GM23338 (cell line): ENCODE results near the gene ITPR3. TPM values are rescaled to one million over a fixed set of nuclear protein-coding genes. Genes with fewer than 3 reads are reported as not detected.
A peak's percentile ranks its signal among the peaks of the same experiment; 100 is the strongest.

Source experiments
- ATAC-seq: fragments of 200-7000 bp; cut with Tn5 transposase; 3 replicates; pipeline ENCODE4 v1.9.1; 2020
- DNase-seq: peaks from one replicate; pipeline ENCODE4 v3.0.0-alpha.2; 2015; ENCODE audit warnings: low spot score
- H2AFZ ChIP-seq: fragments of 200-600 bp; sonication (generic); 2 replicates; pipeline ENCODE4 v1.8.0; 2016; ENCODE audit warnings: antibody characterized with exemption, mild to moderate bottlenecking, moderate library complexity
- H3F3A ChIP-seq: fragments of 200-600 bp; sonication (generic); replicated peaks from 2 replicates; pipeline ENCODE4 v1.8.0; 2017; ENCODE audit warnings: antibody characterized with exemption, mixed run types, low read depth
- H3K27ac ChIP-seq: fragments of 200-600 bp; sonication (generic); 2 replicates; pipeline ENCODE4 v1.6.1; 2016; ENCODE audit warnings: low read depth
- H3K27me3 ChIP-seq: fragments of 200-600 bp; sonication (generic); 2 replicates; pipeline ENCODE4 v1.8.0; 2016; ENCODE audit warnings: mild to moderate bottlenecking, mixed run types, moderate library complexity; ENCODE audit not compliant: insufficient read depth
- H3K36me3 ChIP-seq: fragments of 200-600 bp; sonication (generic); 2 replicates; pipeline ENCODE4 v1.8.0; 2016; ENCODE audit warnings: mild to moderate bottlenecking; ENCODE audit not compliant: insufficient read depth
- H3K4me1 ChIP-seq: fragments of 200-600 bp; sonication (generic); 2 replicates; pipeline ENCODE4 v1.8.0; 2016; ENCODE audit warnings: mild to moderate bottlenecking, moderate library complexity; ENCODE audit not compliant: insufficient read depth
- H3K4me2 ChIP-seq: fragments of 200-600 bp; sonication (generic); 2 replicates; pipeline ENCODE4 v1.7.1; 2017; ENCODE audit warnings: mixed run types
- H3K4me3 ChIP-seq: fragments of 200-600 bp; sonication (generic); 2 replicates; pipeline ENCODE4 v1.6.1; 2016; ENCODE audit warnings: mixed run types
- H3K79me2 ChIP-seq: fragments of 200-600 bp; sonication (generic); replicated peaks from 2 replicates; pipeline ENCODE4 v1.8.0; 2017; ENCODE audit warnings: mild to moderate bottlenecking; ENCODE audit not compliant: insufficient read depth
- H3K9me2 ChIP-seq: fragments of 200-600 bp; sonication (generic); 2 replicates; pipeline ENCODE4 v1.8.0; 2017; ENCODE audit not compliant: insufficient read depth
- H4K20me1 ChIP-seq: fragments of 200-600 bp; sonication (generic); replicated peaks from 2 replicates; pipeline ENCODE4 v1.8.0; 2017; ENCODE audit warnings: mild to moderate bottlenecking; ENCODE audit not compliant: insufficient read depth
- H3K27ac Mint-ChIP-seq: 2 replicates; pipeline ENCODE4 v1.8.0; 2020; ENCODE audit warnings: inconsistent platforms, mild to moderate bottlenecking, moderate library complexity, mixed read lengths
- H3K27me3 Mint-ChIP-seq: 3 replicates; pipeline ENCODE4 v1.8.0; 2022; ENCODE audit warnings: low read depth, mild to moderate bottlenecking, moderate library complexity, mixed read lengths, inconsistent platforms; ENCODE audit not compliant: insufficient read depth, poor library complexity
- H3K36me3 Mint-ChIP-seq: 3 replicates; pipeline ENCODE4 v1.8.0; 2021; ENCODE audit warnings: low read depth, mild to moderate bottlenecking, inconsistent platforms, moderate library complexity, mixed read lengths
- H3K4me1 Mint-ChIP-seq: 3 replicates; pipeline ENCODE4 v1.8.0; 2020; ENCODE audit warnings: mild to moderate bottlenecking, inconsistent platforms, mixed read lengths
- H3K4me3 Mint-ChIP-seq: 3 replicates; pipeline ENCODE4 v1.8.0; 2021; ENCODE audit warnings: moderate library complexity, mild to moderate bottlenecking, inconsistent platforms, mixed read lengths
- H3K9me3 Mint-ChIP-seq: 3 replicates; pipeline ENCODE4 v1.8.0; 2020; ENCODE audit warnings: moderate library complexity, mild to moderate bottlenecking, inconsistent platforms, mixed read lengths
- CTCF ChIP-seq, 2 experiments: fragments of 200-600 bp in 1 of 2; sonication (generic) in 1 of 2; conservative IDR thresholded peaks; 2 replicates each; pipeline versions ENCODE4 v1.5.1 to v1.6.1; 2016 to 2017; ENCODE audit warnings: antibody characterized with exemption in 2 of 2, low read depth in 2 of 2, mild to moderate bottlenecking in 2 of 2, moderate library complexity in 1 of 2
- ETS1 ChIP-seq: IDR thresholded peaks from 2 replicates; pipeline ENCODE4 v1.6.1; 2016; ENCODE audit warnings: antibody characterized with exemption
- EZH2 ChIP-seq: fragments of 200-600 bp; sonication (generic); IDR thresholded peaks from one replicate; pipeline ENCODE4 v1.8.0; 2017; ENCODE audit warnings: antibody characterized with exemption, mild to moderate bottlenecking, low read depth; ENCODE audit not compliant: unreplicated experiment
- EZH2phosphoT487 ChIP-seq: fragments of 200-600 bp; sonication (generic); IDR thresholded peaks from one replicate; pipeline ENCODE4 v1.8.1; 2018; ENCODE audit warnings: antibody characterized with exemption; ENCODE audit not compliant: unreplicated experiment
- JUNB ChIP-seq: IDR thresholded peaks from one replicate; pipeline ENCODE4 v1.6.1; 2016; ENCODE audit warnings: antibody characterized with exemption; ENCODE audit not compliant: unreplicated experiment
- POLR2AphosphoS5 ChIP-seq: IDR thresholded peaks from 2 replicates; pipeline ENCODE4 v1.6.1; 2016; ENCODE audit warnings: antibody characterized with exemption, low read depth
- STAT1 ChIP-seq: IDR thresholded peaks from one replicate; pipeline ENCODE4 v1.6.1; 2016; ENCODE audit warnings: antibody characterized with exemption; ENCODE audit not compliant: unreplicated experiment
- polyA plus RNA-seq: library from polyadenylated mRNA; unstranded; fragments of >200 nt; fragmentation: Nextera tagmentation; extraction: Ambion mirVana; gene quantifications from 2 replicates; pipeline ENCODE4 v1.2.1, GENCODE V29; 2016
- total RNA-seq: library from RNA; depleted of rRNA; stranded (reverse); fragments of >200 nt; shearing (Covaris generic); gene quantifications from 2 replicates; pipeline ENCODE4 v1.2.3, GENCODE V29; 2014

ITPR3 gene
- total and polyA plus RNA-seq, 2 experiments from 2014 or later = 7.3 to 31.9 TPM

- Mint-ChIP-seq H3K36me3 (no peaks in the 10 kb centered on the region), H3K9me3 (peaks cover 4% of the 10 kb centered on the region; the same call in 2 of the 3 replicates), H3K27ac (no peak overlapping the region), H3K4me1 (peaks cover 33% of the 10 kb centered on the region), H3K27me3 (peaks cover 22% of the 10 kb centered on the region), H3K4me3 (peak overlapping the region; percentile 6; the same call in 1 of the 3 replicates)
- Histone ChIP-seq H3K27me3 (peaks cover 8% of the 10 kb centered on the region; the same call in 1 of the 2 replicates), H4K20me1 (no peaks in the 10 kb centered on the region), H3K79me2 (no peaks in the 10 kb centered on the region), H3K4me2 (peak overlapping the region; percentile 92), H3F3A (no peaks in the 10 kb centered on the region; the same call in 1 of the 2 replicates), H3K4me3 (no peak overlapping the region; the same call in 1 of the 2 replicates), H3K4me1 (peaks cover 20% of the 10 kb centered on the region; the same call in 1 of the 2 replicates), H3K9me2 (no peaks in the 10 kb centered on the region), H2AFZ (no peak overlapping the region; the same call in 1 of the 2 replicates), H3K36me3 (no peaks in the 10 kb centered on the region), H3K27ac (no peak overlapping the region)
- DNase-seq (no peak), ATAC-seq (no peak)
- TF ChIP-seq CTCF (conservative IDR thresholded peaks at IDR 0.05; ENCODE audit: low read depth in 2 of 2) (no peak), JUNB (no peak), EZH2phosphoT487 (no peak), EZH2 (no peak), ETS1 (no peak), STAT1 (no peak), POLR2AphosphoS5 (no peak)
These were observed 28.9 kb upstream of the ITPR3 start for GRCh38 chr6:33592280-33592594.

- no peaks in the 10 kb centered on the region for H3K79me2 ChIP-seq
- ATAC-seq (peak; percentile 75), DNase-seq (peak; percentile 94)
- H3K36me3 ChIP-seq = no peaks in the 10 kb centered on the region
- H3F3A ChIP-seq = no peaks in the 10 kb centered on the region; the same call in 1 of the 2 replicates
- H4K20me1 ChIP-seq = no peaks in the 10 kb centered on the region
- peaks cover 22% of the 10 kb centered on the region for H3K27me3 Mint-ChIP-seq
- H2AFZ ChIP-seq = peak overlapping the region; percentile 95
- peak overlapping the region; percentile 66 for H3K4me3 ChIP-seq
- peak overlapping the region; percentile 60 for H3K4me3 Mint-ChIP-seq
- no peaks in the 10 kb centered on the region for H3K36me3 Mint-ChIP-seq
- no peak overlapping the region for H3K27ac Mint-ChIP-seq
- peaks cover 33% of the 10 kb centered on the region for H3K4me1 Mint-ChIP-seq
- H3K9me2 ChIP-seq = no peaks in the 10 kb centered on the region
- H3K27me3 ChIP-seq = peaks cover 8% of the 10 kb centered on the region; the same call in 1 of the 2 replicates
- H3K27ac ChIP-seq = no peak overlapping the region
- peaks cover 4% of the 10 kb centered on the region; the same call in 2 of the 3 replicates for H3K9me3 Mint-ChIP-seq
- TF ChIP-seq EZH2phosphoT487 = no peak
- 0 out of 2 replicates have a peak, but pooled peaks have one; percentile 19 for TF ChIP-seq POLR2AphosphoS5
- peaks cover 20% of the 10 kb centered on the region; the same call in 1 of the 2 replicates for H3K4me1 ChIP-seq
- H3K4me2 ChIP-seq = peak overlapping the region; percentile 92
These were observed 28.3 kb upstream of the ITPR3 start for GRCh38 chr6:33592595-33593413.
